Measurements from ENCODE around the gene ULBP1. TPM values are rescaled to one million over a fixed set of nuclear protein-coding genes. Genes with fewer than 3 reads are reported as not detected.
"Not testable (repeated sequence)": the region's sequence is repeated elsewhere in the genome, so short reads cannot be mapped to it uniquely, and the experiment has no call there.

ULBP1 gene
- total and polyA plus RNA-seq, 3 donors from 2014 or later = 2.3 to 5.9 (median 4.7) TPM

GRCh38 chr6:149941583-149942460, 21.9 kb upstream of the ULBP1 start, which contains the start of gene ULBP2:
ULBP2 (plus strand) TSS chr6:149942014; CDS start chr6:149942073, 59 bp downstream.
- Histone ChIP-seq H3K4me1 (peaks cover 10% of the 10 kb centered on the region), H3K27me3 (peaks cover 7% of the 10 kb centered on the region), H3K9me3 (no peaks in the 10 kb centered on the region), H3K27ac (no peak within 1 kb of the TSS), H3K4me3 (peak within 1 kb of the TSS; percentile 40 to 65), H3K36me3 (ENCODE audit: low read depth, missing control alignments) (no peaks in the 10 kb centered on the region)
- WGBS, 2 donors = 3% methylated on average over 28 to 62 of the region's 62 CpGs
- DNase-seq = peak; percentile 86
- intact Hi-C loops (cut with DNase I; ENCODE audit: low total_unique reads) = loop anchor here (5.0 kb wide), 1 partner anchor 75 kb away; no protein-coding TSS in a partner anchor
- TF ChIP-seq CTCF (IDR thresholded peaks at IDR 0.05) = no peak
- no peak for TF ChIP-seq POLR2A (IDR thresholded peaks at IDR 0.05)

GRCh38 chr6:149942461-149942829, 21.3 kb upstream of the ULBP1 start:
- WGBS, 2 donors = 28 to 40% methylated on average over 9 to 13 of the region's 13 CpGs
- no peak for DNase-seq
- no peak for TF ChIP-seq POLR2A (IDR thresholded peaks at IDR 0.05)
- no peak for TF ChIP-seq CTCF (IDR thresholded peaks at IDR 0.05)
- no peak overlapping the region for H3K27ac ChIP-seq
- peaks cover 10% of the 10 kb centered on the region for H3K4me1 ChIP-seq
- intact Hi-C loops (cut with DNase I; ENCODE audit: low total_unique reads) = loop anchor here (5.0 kb wide), 1 partner anchor 75 kb away; no protein-coding TSS in a partner anchor
- peak overlapping the region; percentile 40 to 65 for H3K4me3 ChIP-seq
- no peaks in the 10 kb centered on the region for H3K36me3 ChIP-seq (ENCODE audit: low read depth, missing control alignments)
- peaks cover 7% of the 10 kb centered on the region for H3K27me3 ChIP-seq
- H3K9me3 ChIP-seq = no peaks in the 10 kb centered on the region

GRCh38 chr6:149943321-149943720, 20.4 kb upstream of the ULBP1 start:
- not testable (repeated sequence) for H3K4me1 ChIP-seq; H3K27ac ChIP-seq; DNase-seq; H3K9me3 ChIP-seq; H3K27me3 ChIP-seq; H3K4me3 ChIP-seq; H3K36me3 ChIP-seq (ENCODE audit: low read depth, missing control alignments)
- 76 to 100% methylated on average over 1 to 5 of the region's 5 CpGs for WGBS, 2 donors
- intact Hi-C loops (cut with DNase I; ENCODE audit: low total_unique reads) = loop anchor here (5.0 kb wide), 1 partner anchor 74 kb away; no protein-coding TSS in a partner anchor

- H3K4me3 ChIP-seq; H3K36me3 ChIP-seq (ENCODE audit: low read depth, missing control alignments); H3K27me3 ChIP-seq; intact Hi-C loops (cut with DNase I; ENCODE audit: low total_unique reads); DNase-seq; H3K27ac ChIP-seq; H3K9me3 ChIP-seq; H3K4me1 ChIP-seq: not testable (repeated sequence)
- WGBS, 2 donors = 74 to 79% methylated on average over 3 of the region's 6 CpGs
Observed at GRCh38 chr6:149945276-149945675, 18.5 kb upstream of the ULBP1 start.

- H3K27me3 ChIP-seq; H3K27ac ChIP-seq; H3K4me3 ChIP-seq; intact Hi-C loops (cut with DNase I; ENCODE audit: low total_unique reads); H3K4me1 ChIP-seq; H3K9me3 ChIP-seq; H3K36me3 ChIP-seq (ENCODE audit: low read depth, missing control alignments); DNase-seq: not testable (repeated sequence)
- WGBS, 2 donors = 62 to 72% methylated on average over 7 of the region's 7 CpGs
Observed at GRCh38 chr6:149946631-149947030, 17.1 kb upstream of the ULBP1 start.

GRCh38 chr6:149947533-149947932, 16.2 kb upstream of the ULBP1 start:
- H3K27ac ChIP-seq; intact Hi-C loops (cut with DNase I; ENCODE audit: low total_unique reads); H3K27me3 ChIP-seq; DNase-seq; H3K9me3 ChIP-seq; H3K4me3 ChIP-seq; H3K36me3 ChIP-seq (ENCODE audit: low read depth, missing control alignments); H3K4me1 ChIP-seq: not testable (repeated sequence)
- WGBS, 2 donors = no CpG with 5 or more reads among the region's 1 CpG

All from testis (tissue), 3 donors.